ENCODE measurements around the gene ERVK3-1.
"Not testable (repeated sequence)": the region's sequence is repeated elsewhere in the genome, so short reads cannot be mapped to it uniquely, and the experiment has no call there.

Gene ERVK3-1

GRCh38 chr19:58305932-58306323 lies 751 bp downstream of the ERVK3-1 start:
- no peak for DNase-seq

- DNase-seq: no peak
These were observed 2.6 kb downstream of the ERVK3-1 start for GRCh38 chr19:58307736-58308135.

- not testable (repeated sequence) for DNase-seq
These were observed 5.5 kb downstream of the ERVK3-1 start for GRCh38 chr19:58310685-58311084.

GRCh38 chr19:58311345-58311865 lies 6.2 kb downstream of the ERVK3-1 start:
- DNase-seq: no peak

- no peak for DNase-seq
These were observed 10.4 kb downstream of the ERVK3-1 start for GRCh38 chr19:58315580-58315979.

- no peak for DNase-seq
These were observed 12.4 kb downstream of the ERVK3-1 start for GRCh38 chr19:58317476-58318072.

- no peak for DNase-seq
These were observed 13.1 kb downstream of the ERVK3-1 start for GRCh38 chr19:58318297-58318696.

- DNase-seq: no peak
These were observed 14.1 kb downstream of the ERVK3-1 start for GRCh38 chr19:58319241-58319640.

GRCh38 chr19:58325311-58326022 lies 20.3 kb downstream of the ERVK3-1 start:
- no peak for DNase-seq

- DNase-seq: no peak
These were observed 21.3 kb downstream of the ERVK3-1 start for GRCh38 chr19:58326501-58326913.

- peak; percentile 89 for DNase-seq
These were observed 21.9 kb downstream of the ERVK3-1 start, which contains the start of gene ZSCAN22 for GRCh38 chr19:58326914-58327726. TSS of gene ZSCAN22 (plus strand) at chr19:58326994. CDS start at chr19:58334803, 7,809 bp downstream.

GRCh38 chr19:58328999-58329398 lies 23.8 kb downstream of the ERVK3-1 start:
- DNase-seq: no peak

GRCh38 chr19:58330458-58330857 lies 25.3 kb downstream of the ERVK3-1 start:
- DNase-seq: no peak

GRCh38 chr19:58332697-58333096 lies 27.5 kb downstream of the ERVK3-1 start:
- no peak for DNase-seq

- no peak for DNase-seq
These were observed 29.6 kb downstream of the ERVK3-1 start for GRCh38 chr19:58334691-58335249.

GRCh38 chr19:58335630-58336029 lies 30.5 kb downstream of the ERVK3-1 start:
- no peak for DNase-seq

GRCh38 chr19:58336216-58336615 lies 31.0 kb downstream of the ERVK3-1 start:
- no peak for DNase-seq

GRCh38 chr19:58336820-58337219 lies 31.6 kb downstream of the ERVK3-1 start:
- DNase-seq: no peak

- no peak for DNase-seq
These were observed 33.2 kb downstream of the ERVK3-1 start for GRCh38 chr19:58338336-58338735.

GRCh38 chr19:58338825-58339558 lies 33.8 kb downstream of the ERVK3-1 start:
- no peak for DNase-seq

GRCh38 chr19:58345558-58345957 lies 40.4 kb downstream of the ERVK3-1 start:
- no peak for DNase-seq

All from activated naive CD4-positive, alpha-beta T cell treated with anti-CD3 and anti-CD28 coated beads, Interleukin-2, amount 50 U/mL, for 16 hours (primary cell).